GM10847 (cell line): ENCODE results near the gene CDH8.

Source experiments
- POLR2A ChIP-seq: IDR thresholded peaks from 2 replicates; pipeline ENCODE4 v1.6.1; 2011; ENCODE audit not compliant: insufficient read length; ENCODE audit errors: extremely low read depth

The CDH8 gene

DNA sequence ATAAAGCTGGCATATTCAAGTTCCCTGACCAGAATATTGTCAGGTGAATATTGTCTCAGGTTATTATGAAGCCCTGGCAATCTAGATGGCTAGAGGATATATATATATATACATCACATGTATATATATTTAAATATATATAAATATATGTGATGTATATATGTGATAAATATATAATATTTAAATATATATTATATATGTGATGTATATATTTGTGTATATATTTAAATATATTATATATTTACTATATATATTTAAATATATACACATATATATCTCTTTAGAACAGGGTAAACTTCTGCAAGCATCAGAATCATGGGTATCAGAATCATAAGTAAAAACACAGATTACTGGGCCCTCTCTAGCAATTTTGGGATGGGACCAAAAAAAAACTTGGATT, 112.6 kb downstream of the CDH8 start:
- TF ChIP-seq POLR2A, result no peak

DNA sequence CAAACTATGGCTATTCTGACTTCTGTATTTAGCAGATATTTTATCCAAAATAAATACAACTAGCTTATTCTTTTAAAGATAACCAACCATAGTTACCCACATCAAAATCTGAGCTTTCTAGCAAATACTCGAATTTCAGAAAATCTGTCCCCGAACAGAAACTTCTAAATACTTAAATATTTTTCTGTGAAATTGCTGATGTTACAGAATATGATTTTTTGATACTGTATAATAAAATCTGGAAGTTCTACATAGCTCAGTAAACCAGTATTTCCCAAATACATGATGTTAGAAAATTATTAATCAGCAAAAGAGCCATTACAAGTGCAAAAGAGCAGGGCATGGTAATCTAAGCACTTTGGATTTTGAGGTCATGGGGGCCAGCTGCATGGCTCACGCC, 114.9 kb downstream of the CDH8 start:
- no peak for TF ChIP-seq POLR2A

DNA sequence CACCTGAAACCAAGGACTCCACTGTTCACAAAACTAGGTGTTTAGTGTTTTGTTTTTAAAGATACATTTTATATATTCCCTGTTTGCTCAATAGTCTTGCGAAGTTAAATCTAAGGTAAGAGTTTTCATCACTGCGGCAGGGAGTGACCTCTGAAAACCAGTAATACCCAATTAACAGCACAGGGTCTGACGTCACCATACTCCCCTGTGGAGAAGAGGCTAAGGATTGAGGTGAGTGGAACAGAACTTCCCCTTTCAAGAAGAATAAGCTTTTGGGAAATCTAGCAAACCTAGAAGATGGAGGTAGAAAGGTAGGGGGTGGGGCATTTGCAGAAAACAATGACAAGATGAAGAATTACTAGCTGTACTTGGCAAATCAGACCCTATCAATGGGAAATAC, 120.7 kb downstream of the CDH8 start:
- TF ChIP-seq POLR2A, result no peak

DNA sequence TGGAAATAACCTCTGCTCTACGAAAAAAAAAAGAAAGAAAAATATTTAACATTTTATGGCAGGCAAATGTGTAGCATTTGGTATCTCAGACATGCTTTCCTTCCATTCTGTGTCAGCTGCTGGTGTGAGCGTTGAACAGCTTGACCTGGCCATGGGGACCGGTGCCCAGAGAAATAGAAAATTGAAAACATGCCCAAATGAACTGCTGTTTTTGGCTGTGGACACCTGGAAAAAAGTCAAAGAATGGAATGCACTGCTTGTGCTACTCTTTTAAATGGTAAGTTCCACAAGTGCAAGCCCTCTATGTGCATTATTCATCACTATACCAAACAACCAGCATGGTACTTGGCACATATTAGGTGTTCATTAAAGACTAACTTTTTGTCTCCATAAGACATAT, 127.2 kb downstream of the CDH8 start:
- no peak for TF ChIP-seq POLR2A

DNA sequence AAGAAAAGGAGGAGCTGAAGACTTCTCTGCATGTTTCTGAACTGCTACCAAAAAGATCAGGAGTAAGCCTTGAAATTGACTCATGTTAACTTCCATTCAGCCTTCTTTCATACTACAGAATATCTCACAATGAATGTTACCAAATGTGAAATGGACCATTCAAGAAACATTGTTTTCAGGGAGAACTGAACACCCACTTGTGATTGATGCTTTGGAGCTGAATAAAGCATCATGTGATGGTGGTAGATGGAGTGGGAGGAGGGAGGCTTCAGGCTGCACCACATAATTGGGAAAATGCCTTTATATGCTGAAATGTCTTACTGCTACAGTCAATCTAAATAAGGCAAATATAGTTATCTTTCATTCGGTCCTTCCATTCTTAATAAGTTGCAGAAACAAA, 127.8 kb downstream of the CDH8 start:
- TF ChIP-seq POLR2A, result no peak

DNA sequence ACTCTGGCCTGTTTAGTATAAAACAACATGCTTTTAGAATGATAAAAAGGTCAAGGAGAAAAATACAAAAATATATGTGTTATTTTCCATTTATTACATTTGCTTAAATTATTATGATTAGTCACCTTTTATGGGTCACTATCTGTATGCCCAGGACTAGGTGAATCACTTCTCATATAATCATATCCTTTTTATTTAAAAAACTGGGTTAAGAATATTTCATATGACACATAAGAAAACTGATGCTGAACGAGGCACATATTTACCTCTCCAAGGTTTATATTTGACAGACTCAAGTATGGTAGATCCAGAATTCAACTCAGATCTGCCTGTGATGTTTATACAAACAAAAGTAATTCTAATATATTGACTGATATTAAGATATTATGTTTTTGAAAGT, 134.5 kb downstream of the CDH8 start:
- no peak for TF ChIP-seq POLR2A

DNA sequence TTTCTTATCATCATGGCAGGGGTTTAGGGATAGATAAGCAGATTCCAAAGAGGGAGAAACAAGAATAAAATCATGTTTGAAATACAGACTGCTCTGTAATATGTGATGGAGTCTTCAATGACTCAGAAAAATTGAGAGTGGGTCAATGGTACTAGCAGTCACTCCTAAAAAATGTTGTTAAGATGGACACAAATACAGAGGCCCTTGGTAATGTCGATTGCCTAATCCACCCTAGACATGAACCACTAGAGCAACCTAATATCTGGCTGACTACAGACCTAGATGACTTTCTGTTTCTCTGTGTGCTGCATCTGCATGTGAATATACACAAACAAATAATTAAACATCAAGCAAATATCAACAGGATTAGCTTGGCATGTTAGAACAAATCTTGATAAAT, 135.8 kb downstream of the CDH8 start:
- TF ChIP-seq POLR2A, result no peak

DNA sequence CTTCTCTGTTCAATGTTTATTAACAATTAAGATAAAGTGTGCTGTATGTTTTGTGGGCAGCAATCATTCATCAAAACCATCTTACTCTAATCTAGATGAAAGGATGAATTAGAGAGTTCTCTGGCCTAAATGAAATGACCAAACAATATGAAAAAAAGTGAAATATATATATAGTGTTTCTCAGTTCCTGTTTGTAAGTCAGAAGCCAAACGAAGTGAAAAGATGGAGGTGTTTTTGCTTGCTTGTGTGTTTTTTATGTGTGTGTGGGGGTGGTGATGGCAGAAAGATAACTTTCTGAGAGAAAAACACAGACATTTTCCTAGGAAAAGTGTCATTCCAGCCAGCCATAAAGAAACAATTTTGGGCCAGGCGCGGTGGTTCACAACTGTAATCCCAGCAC, 138.6 kb downstream of the CDH8 start:
- no peak for TF ChIP-seq POLR2A

DNA sequence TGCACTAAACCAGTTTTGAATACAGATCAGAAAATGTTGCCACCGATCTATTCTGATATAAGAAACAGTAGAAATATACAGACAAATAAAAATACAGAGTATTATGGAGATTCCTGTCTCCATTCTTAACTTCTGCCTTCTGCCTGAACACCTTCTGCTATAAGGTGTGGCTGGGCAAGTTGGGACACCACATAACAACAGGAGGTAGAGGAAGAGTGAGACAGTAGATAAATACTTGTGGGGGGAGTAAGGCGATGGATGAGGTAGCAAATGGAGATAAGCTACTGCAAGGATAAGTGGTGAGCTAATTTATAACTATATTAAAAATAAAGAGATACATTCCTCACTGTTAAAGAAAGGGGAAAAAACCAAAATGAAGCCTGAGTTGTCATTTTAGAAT, 143.7 kb downstream of the CDH8 start:
- no peak for TF ChIP-seq POLR2A

DNA sequence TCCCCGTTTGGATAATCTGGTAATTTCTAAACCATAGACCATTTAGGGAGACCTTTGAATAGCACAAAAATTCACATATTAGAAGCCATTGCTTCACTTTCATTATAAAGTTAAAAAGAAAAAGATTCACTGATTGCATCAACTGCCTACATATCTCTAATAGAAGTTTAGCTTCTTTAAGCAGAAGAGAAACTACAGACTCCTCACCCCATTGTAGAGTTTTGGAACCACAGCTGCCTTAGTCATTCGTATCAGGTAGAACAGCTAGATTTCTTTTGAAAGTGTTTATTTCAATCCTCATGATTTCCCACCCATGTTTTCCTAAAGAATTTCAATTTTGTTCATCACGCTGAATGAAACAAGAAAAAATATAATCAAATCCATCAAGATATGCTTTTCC, 144.8 kb downstream of the CDH8 start:
- no peak for TF ChIP-seq POLR2A

DNA sequence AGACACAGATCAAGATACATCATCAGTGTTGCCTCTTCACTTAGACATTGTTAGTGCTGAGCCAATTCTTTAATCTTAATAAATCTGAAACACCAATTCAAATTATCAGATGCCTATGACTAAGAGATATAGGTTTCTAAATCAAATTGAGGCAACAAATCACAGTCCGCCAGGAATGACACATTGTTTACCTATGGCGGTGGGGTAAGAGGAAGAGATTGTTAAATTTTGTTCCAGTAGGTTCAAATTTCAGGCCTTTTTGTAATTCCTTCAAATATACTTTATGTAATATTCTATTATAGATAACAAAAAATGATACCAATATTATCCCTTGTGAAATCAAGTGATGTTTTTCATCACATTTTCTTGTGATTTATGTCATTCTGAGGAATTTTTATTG, 145.9 kb downstream of the CDH8 start:
- TF ChIP-seq POLR2A, result no peak

DNA sequence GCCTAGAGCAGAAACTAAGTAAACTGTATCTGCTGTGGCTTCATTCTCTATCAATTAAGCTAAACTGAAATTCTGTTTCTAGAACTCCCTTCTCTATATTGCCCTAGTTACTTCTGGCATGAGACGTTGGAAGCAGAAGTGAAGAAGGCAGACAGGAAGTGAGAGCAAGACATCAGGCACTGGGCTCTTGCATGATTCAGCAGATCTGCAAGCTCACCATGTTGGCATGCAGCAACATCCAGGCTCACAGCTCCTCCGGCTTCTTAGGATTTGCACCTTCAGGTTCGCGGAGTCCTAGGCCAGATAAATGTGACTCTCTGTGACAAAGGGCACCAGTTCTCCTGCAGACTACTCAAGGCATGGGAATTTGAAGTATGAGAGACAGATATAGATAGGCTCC, 148.3 kb downstream of the CDH8 start:
- TF ChIP-seq POLR2A, result no peak

DNA sequence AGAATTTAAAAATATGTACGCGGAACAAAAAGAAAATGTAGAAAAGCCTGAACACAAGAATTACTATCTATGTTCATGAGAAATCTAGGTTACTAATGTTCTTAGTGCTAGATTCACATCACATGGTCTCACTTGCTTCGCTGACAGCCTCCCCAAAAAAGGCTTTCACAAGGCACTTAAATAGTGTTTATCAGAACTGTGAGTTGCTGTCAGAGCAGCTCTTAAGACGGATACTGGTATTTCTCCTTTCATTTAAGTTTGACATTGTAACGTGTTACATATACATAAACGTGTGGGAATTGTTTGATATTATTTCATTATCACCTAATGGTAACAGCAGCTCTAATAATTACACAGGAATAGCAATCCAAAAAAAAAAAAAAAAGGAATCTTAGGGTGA, 150.9 kb downstream of the CDH8 start:
- TF ChIP-seq POLR2A, result no peak

DNA sequence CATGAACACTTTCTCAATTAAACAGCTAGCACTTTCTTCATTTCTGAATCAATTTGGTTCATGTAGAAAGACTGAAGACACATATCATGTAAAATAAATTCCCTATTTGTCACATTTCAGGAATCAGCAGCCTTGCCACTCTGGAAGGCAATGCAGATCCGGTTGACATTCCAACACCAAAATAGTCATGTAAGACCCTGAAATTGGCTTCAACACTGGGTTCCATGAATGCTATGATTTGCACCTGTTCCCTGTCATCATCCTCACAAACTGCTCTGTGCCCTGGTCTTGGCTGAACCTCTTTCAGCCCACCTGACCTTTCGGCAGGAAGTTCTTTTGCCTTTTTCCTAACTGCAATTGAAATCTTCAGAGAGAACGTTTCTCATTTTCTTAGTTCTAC, 156.9 kb downstream of the CDH8 start:
- no peak for TF ChIP-seq POLR2A

DNA sequence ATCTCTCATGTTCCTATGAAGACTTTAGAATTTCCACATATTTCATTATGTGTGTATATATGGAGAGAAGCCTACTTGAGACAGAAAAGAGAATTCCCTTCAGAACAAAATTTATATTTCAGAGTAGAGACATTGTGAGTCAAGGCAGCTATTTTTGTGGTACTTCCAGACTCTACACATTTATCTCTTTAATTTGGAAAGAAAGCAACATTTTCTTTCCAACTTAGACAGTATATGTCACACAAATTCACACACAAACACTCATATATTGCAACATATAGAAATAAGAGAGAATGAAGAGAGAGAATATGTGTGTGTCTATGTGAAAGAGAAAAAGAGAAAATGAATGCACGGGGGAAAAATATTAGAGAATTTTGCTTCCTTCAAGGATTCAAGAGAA, 158.8 kb downstream of the CDH8 start:
- no peak for TF ChIP-seq POLR2A

DNA sequence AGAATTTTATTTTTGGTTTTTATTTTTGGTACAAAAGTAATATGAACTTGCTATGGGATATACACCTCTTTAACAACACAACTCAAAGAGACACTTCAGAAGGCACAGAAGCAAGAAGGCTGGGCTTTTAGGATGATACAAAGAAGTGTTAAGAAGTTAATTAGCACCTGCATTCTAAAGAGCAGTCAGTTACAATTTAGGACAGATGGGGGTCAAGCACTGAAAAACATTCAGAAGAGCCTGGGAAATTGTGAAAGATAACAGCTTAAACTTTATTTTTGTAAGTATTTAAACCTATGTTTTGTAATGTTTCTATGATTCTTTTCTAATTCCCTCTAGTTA, 163.5 kb downstream of the CDH8 start:
- TF ChIP-seq POLR2A, result no peak

DNA sequence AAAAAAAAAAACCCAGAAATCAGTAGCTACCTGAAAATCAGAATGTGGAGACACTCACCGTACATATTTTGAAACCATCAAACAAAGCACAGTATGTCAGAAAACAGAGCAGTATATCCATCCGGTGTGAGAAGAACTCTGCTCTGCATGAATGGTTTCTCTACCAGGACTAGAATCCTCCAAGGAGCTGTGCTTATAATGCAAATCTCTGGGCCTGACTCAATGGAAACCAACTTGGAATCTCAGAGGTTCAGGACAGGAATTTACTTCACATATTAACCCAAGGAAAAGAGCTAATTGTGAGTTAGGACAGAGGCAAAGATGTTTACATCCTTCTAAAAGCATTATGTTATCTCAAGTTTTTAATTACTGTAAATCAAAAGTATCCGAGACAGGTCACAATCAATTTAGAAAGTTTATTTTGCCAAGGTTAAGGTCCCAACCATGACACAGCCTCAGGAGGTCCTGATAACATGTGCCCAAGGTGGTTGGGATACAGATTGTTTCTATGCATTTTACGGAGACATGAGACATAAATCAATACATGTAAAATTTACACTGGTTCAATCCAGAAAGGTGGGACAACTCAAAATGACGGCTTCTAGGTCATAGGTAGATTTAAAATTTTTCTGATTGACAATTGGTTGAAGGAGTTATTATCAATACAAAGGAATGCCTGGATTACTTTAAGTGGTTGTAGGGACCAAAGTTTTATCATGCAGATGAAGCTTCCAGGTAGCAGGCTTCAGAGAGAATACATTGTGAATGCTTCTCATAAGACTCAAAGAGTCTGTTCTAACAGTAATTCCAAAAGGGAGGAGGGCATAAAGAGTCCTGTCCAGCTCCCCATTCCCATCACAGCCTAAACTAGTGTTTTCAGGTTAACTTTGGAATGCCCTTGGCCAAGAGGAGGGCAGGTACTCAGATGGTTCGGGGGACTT, 164.1 kb downstream of the CDH8 start:
- no peak for TF ChIP-seq POLR2A
